Measurements from ENCODE around the gene ZNF609.

ZNF609 gene, protein sequence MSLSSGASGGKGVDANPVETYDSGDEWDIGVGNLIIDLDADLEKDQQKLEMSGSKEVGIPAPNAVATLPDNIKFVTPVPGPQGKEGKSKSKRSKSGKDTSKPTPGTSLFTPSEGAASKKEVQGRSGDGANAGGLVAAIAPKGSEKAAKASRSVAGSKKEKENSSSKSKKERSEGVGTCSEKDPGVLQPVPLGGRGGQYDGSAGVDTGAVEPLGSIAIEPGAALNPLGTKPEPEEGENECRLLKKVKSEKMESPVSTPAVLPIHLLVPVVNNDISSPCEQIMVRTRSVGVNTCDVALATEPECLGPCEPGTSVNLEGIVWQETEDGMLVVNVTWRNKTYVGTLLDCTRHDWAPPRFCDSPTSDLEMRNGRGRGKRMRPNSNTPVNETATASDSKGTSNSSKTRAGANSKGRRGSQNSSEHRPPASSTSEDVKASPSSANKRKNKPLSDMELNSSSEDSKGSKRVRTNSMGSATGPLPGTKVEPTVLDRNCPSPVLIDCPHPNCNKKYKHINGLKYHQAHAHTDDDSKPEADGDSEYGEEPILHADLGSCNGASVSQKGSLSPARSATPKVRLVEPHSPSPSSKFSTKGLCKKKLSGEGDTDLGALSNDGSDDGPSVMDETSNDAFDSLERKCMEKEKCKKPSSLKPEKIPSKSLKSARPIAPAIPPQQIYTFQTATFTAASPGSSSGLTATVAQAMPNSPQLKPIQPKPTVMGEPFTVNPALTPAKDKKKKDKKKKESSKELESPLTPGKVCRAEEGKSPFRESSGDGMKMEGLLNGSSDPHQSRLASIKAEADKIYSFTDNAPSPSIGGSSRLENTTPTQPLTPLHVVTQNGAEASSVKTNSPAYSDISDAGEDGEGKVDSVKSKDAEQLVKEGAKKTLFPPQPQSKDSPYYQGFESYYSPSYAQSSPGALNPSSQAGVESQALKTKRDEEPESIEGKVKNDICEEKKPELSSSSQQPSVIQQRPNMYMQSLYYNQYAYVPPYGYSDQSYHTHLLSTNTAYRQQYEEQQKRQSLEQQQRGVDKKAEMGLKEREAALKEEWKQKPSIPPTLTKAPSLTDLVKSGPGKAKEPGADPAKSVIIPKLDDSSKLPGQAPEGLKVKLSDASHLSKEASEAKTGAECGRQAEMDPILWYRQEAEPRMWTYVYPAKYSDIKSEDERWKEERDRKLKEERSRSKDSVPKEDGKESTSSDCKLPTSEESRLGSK (N-terminal part only)

DNA sequence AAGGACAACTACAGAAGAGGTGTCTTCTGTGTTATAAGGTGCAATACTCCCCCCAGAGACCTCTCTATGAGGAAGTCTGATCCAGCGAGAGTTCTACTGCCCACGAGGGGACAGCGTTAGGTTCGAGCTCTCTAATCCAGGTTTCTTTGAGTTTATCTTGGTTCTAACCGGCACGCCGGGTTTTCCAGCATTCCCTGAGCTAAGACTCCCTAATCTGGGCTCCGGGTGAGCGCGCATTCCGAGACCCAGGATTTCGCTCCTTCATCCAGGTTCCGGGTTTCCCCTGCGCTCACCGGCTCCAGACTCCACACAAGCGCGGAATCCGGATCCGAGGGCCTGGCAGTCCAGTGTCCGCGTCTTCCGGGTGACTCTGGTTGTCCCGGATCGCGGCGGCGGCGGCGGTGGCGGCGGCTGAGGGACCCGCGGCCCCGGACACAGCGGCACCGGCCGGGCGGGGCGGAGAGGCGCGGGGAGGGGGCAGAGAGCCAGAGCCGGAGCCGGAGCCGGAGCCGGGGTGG is at the start of gene ZNF609:
ZNF609 (plus strand) TSS at position 373 of the 518 bp plus-strand sequence. CDS start 38,842 bp downstream, outside the sequence.
- peak; percentile 78 to 88 for DNase-seq

DNA sequence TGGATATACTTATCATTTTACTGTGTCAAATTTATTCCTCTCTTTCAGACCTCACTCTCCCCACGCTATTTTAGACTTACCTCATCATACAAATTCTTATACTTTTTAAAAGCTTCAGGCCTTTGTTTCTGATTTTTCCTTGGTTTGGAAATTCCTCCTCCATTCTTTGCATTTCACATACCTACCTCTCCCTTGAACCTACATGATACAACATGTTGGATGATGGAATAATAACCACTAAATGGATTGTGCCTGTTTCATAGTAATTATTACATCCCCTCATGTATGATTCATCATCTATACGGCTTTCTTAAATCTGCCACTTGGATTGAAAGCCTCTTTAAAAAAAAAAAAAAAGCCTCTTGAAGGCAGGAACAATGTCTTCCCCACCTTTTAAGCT is 48.2 kb upstream of the ZNF609 start:
- DNase-seq, result no peak

DNA sequence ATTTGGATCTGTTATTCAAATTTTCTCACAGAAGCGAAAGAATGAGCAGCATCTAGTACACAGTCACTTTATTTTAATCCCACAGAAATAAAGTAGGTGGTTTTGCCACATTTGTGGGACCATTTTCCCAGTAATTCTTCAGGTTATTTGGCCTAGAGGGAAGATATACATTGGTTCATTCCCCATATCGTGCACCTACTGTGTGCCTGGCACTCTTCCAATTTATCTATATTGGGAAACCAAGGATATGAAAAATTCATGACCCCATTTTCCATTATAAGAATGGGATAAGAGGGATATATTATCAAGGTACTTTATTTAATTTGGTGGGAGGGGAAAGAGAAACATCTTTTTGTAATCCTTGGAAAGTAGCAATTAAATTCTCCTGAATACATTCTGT is 37.7 kb upstream of the ZNF609 start:
- no peak for DNase-seq

GRCh38 chr15:64423970-64424369 is 36.4 kb upstream of the ZNF609 start:
- DNase-seq, result no peak

GRCh38 chr15:64425221-64425620 is 35.2 kb upstream of the ZNF609 start:
- DNase-seq, result no peak

- peak; percentile 24 to 63 for DNase-seq
Measured at GRCh38 chr15:64426845-64427465, 33.4 kb upstream of the ZNF609 start.

GRCh38 chr15:64429448-64429847 is 30.9 kb upstream of the ZNF609 start:
- no peak for DNase-seq

DNA sequence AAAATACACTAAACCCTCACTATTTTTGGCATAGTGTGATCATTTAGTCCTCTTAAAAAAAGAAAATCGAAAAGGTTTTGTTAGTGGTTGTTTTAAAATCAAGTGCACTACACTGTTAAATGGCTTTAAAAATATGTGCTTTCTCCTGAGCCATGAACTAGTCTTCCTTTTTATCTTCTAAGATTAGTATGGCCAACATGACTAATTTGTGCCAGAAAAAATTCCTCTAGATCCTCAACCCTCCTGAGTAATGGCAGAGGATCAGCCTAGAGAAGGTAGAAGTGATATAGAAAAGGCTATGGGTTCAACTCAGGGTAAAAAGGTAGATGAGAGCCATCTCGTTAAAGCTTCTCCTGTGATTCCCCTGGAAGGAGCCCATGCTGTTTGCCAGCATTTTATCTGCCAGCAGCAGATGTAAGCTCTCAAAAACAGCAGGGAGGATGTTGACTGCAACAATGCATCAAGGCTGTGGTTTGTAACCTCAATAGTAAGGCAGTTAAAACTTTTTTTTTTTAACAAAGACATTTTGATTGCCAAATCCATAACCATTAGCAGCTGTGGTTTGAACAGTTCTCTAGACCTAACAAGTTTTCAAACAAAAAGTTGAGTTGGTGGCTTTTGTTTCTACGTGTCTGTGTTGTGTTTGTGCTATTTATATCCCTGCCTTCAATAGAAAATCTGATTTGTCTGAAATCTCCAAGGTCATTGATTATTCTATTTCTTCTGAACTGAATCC is 30.2 kb upstream of the ZNF609 start:
- DNase-seq, result peak; percentile 80 to 83

DNA sequence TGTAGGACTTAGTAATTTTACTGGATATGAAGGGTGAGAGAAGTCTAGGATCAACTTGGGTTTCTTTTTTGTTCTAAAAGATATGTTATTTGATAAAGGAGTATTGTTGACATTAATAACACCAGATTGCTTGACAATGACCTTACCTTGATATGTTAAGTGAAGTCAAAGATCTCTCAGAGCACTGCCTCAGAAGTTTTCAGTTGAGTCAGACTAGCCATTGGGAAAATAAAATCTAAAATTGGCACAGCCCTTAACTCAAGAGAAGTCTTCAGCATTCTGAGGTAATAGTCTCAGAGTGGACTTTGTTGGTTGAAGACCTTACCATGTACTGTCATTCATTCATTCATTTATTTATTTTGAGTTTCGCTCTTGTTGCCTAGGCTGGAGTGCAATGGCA is 22.4 kb upstream of the ZNF609 start:
- no peak for DNase-seq

GRCh38 chr15:64438653-64439447 is 21.5 kb upstream of the ZNF609 start:
- DNase-seq, result peak in 1 of 2 experiments; percentile 29

- no peak for DNase-seq
Measured at GRCh38 chr15:64441852-64442251, 18.5 kb upstream of the ZNF609 start.

DNA sequence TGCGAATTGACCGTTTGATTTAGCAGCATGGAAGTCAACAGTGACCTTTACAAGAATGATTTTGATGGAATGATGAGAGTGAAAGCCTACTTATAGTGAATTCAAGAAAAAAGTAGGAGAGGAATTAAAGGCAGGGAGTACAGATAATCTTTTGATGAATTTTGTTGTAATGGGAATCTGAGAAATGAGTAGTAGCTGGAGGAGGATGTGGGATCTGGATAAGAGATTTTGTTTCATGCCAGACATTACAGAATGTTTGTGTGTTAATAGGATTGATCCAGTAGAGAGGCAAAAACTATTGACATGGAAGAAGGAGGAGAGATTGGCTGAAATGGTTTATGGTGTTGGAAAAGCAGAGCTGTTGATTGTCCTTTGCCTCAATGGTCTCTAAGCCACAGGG is 17.4 kb upstream of the ZNF609 start:
- DNase-seq, result no peak

DNA sequence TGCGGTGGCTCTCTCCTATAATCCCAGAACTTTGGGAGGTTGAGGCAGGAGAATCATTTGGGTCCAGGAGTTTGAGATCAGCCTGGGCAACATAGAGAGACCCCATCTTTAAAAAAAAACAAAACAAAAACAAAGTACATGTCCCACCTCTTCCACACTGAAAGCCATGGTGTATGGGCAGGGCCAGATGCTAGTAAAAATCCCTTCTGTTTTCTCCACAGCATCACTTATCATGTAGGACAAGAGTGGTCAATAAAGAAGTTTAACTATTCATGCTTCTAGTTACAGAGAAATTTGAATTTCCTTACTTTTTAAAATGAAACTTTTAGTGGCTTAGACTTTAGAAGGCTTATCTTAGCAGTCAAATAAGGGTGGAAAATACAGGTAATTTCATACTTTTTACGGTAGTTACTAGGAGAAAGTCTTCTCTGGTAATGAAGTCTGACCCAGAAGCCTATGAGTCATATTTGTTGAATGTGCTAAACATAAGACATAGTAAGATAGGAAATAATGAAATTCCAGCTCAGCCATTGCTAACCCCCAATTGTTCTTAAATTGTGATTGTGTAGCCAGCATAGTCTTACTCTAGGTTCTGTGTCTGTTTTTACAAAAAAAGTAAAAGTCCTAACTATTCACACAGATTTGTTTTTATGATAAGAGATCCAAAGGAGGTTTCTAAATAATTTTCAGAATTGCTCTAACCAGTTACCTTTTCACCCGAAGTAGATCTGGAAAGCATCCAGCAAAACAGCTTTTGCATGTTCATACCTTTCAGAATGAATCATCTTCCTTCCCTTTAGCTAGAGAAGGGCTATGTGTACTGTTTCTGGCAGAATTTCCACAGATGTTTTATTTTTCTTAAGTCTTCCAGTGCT is 16.4 kb upstream of the ZNF609 start:
- no peak for DNase-seq

GRCh38 chr15:64444836-64445235 is 15.5 kb upstream of the ZNF609 start:
- DNase-seq, result no peak

- DNase-seq, result peak; percentile 68 to 83
Measured at GRCh38 chr15:64447536-64448315, 12.7 kb upstream of the ZNF609 start.

GRCh38 chr15:64452988-64453688 is 7.2 kb upstream of the ZNF609 start:
- no peak for DNase-seq

GRCh38 chr15:64453689-64454037 is 6.7 kb upstream of the ZNF609 start:
- DNase-seq, result no peak

GRCh38 chr15:64454282-64454681 is 6.1 kb upstream of the ZNF609 start:
- DNase-seq, result no peak
